H9 (cell line): ENCODE results near the gene ADGRA1. TPM values are rescaled to one million over a fixed set of nuclear protein-coding genes. Genes with fewer than 3 reads are reported as not detected.

Experiments used
- DNase-seq: peaks from one replicate; pipeline ENCODE4 v3.0.0-alpha.2; 2017
- H2AFZ ChIP-seq: one replicate; pipeline ENCODE4 v1.6.1; 2013; ENCODE audit warnings: mild to moderate bottlenecking, low read length, control low read depth, moderate library complexity
- H2AK5ac ChIP-seq: 2 replicates; pipeline ENCODE4 v1.6.1; 2013; ENCODE audit warnings: low read length, control low read depth, mixed read lengths; ENCODE audit not compliant: insufficient read length
- H2BK120ac ChIP-seq: one replicate; pipeline ENCODE4 v1.6.1; 2013; ENCODE audit warnings: low read depth, mild to moderate bottlenecking, low read length, control low read depth, inconsistent platforms; ENCODE audit not compliant: poor library complexity, severe bottlenecking
- H2BK12ac ChIP-seq: 2 replicates; pipeline ENCODE4 v1.6.1; 2013; ENCODE audit warnings: low read length, control low read depth, mixed read lengths, low read depth; ENCODE audit not compliant: insufficient read length
- H2BK15ac ChIP-seq: 2 replicates; pipeline ENCODE4 v1.6.1; 2013; ENCODE audit warnings: low read depth, low read length, control low read depth
- H2BK20ac ChIP-seq: one replicate; pipeline ENCODE4 v1.6.1; 2013; ENCODE audit warnings: low read depth, mild to moderate bottlenecking, low read length, control low read depth, inconsistent platforms; ENCODE audit not compliant: poor library complexity, severe bottlenecking
- H2BK5ac ChIP-seq: 2 replicates; pipeline ENCODE4 v1.6.1; 2013; ENCODE audit warnings: low read length, control low read depth, mixed read lengths; ENCODE audit not compliant: insufficient read length
- H3K14ac ChIP-seq: 2 replicates; pipeline ENCODE4 v1.6.1; 2013; ENCODE audit warnings: low read length, control low read depth; ENCODE audit not compliant: insufficient read depth
- H3K18ac ChIP-seq: 2 replicates; pipeline ENCODE4 v1.6.1; 2013; ENCODE audit warnings: low read depth, mild to moderate bottlenecking, mixed read lengths, low read length, control low read depth; ENCODE audit not compliant: insufficient read length
- H3K23ac ChIP-seq: 2 replicates; pipeline ENCODE4 v1.6.1; 2013; ENCODE audit warnings: low read length, control low read depth, mixed read lengths, low read depth; ENCODE audit not compliant: insufficient read length
- H3K23me2 ChIP-seq: 2 replicates; pipeline ENCODE4 v1.6.1; 2013; ENCODE audit warnings: low read depth, mild to moderate bottlenecking, mixed read lengths, low read length, control low read depth; ENCODE audit not compliant: insufficient read length, poor library complexity, severe bottlenecking
- H3K27ac ChIP-seq: 2 replicates; pipeline ENCODE4 v1.5.1; 2013; ENCODE audit warnings: low read length, control low read depth, mixed read lengths, low read depth; ENCODE audit not compliant: insufficient read length
- H3K27me3 ChIP-seq: 2 replicates; pipeline ENCODE4 v1.6.1; 2013; ENCODE audit warnings: low read length, control low read depth, inconsistent platforms; ENCODE audit not compliant: insufficient read depth
- H3K4ac ChIP-seq: 2 replicates; pipeline ENCODE4 v1.6.1; 2013; ENCODE audit warnings: low read depth, mild to moderate bottlenecking, control low read depth, inconsistent platforms, low read length, moderate library complexity
- H3K4me1 ChIP-seq: 2 replicates; pipeline ENCODE4 v1.6.1; 2013; ENCODE audit warnings: low read length, control low read depth, inconsistent platforms; ENCODE audit not compliant: insufficient read depth
- H3K4me2 ChIP-seq: 2 replicates; pipeline ENCODE4 v1.6.1; 2013; ENCODE audit warnings: low read length, control low read depth, mixed read lengths; ENCODE audit not compliant: insufficient read length, insufficient read depth
- H3K56ac ChIP-seq: 2 replicates; pipeline ENCODE4 v1.6.1; 2013; ENCODE audit warnings: low read depth, mild to moderate bottlenecking, mixed read lengths, low read length, control low read depth; ENCODE audit not compliant: insufficient read length
- H3K79me1 ChIP-seq: 2 replicates; pipeline ENCODE4 v1.6.1; 2013; ENCODE audit warnings: low read depth, mild to moderate bottlenecking, moderate library complexity, low read length, control low read depth, inconsistent platforms; ENCODE audit not compliant: insufficient read depth, poor library complexity, severe bottlenecking
- H3K79me2 ChIP-seq: 2 replicates; pipeline ENCODE4 v1.6.1; 2013; ENCODE audit warnings: low read length, control low read depth, inconsistent platforms; ENCODE audit not compliant: insufficient read depth
- H3K9ac ChIP-seq: 2 replicates; pipeline ENCODE4 v1.6.1; 2013; ENCODE audit warnings: low read length, control low read depth, mixed read lengths; ENCODE audit not compliant: insufficient read length; ENCODE audit errors: extremely low read depth
- H3K9me3 ChIP-seq: one replicate; pipeline ENCODE4 v1.6.1; 2013; ENCODE audit warnings: low read depth, low read length, inconsistent platforms; ENCODE audit not compliant: control insufficient read depth
- H3T11ph ChIP-seq: one replicate; pipeline ENCODE4 v1.6.1; 2013; ENCODE audit warnings: mild to moderate bottlenecking, low read length, control low read depth, inconsistent platforms
- H4K20me1 ChIP-seq: one replicate; pipeline ENCODE4 v1.6.1; 2013; ENCODE audit not compliant: control insufficient read depth, insufficient read length, insufficient read depth
- H4K5ac ChIP-seq: 2 replicates; pipeline ENCODE4 v1.6.1; 2013; ENCODE audit warnings: low read depth, mild to moderate bottlenecking, mixed read lengths, low read length, control low read depth; ENCODE audit not compliant: insufficient read length
- H4K8ac ChIP-seq: replicated peaks from 2 replicates; pipeline ENCODE4 v1.6.1; 2013; ENCODE audit warnings: low read length, control low read depth, mixed read lengths, low read depth; ENCODE audit not compliant: insufficient read length
- H4K91ac ChIP-seq: 2 replicates; pipeline ENCODE4 v1.6.1; 2013; ENCODE audit warnings: low read depth, mild to moderate bottlenecking, moderate library complexity, mixed read lengths, low read length, control low read depth; ENCODE audit not compliant: insufficient read length
- H3K27ac Mint-ChIP-seq, 3 experiments: 2 replicates in 2 of 3; 3 replicates in 1 of 3; pipeline ENCODE4 v1.8.0; 2020 to 2021; ENCODE audit warnings: mixed read lengths in 3 of 3, mild to moderate bottlenecking in 1 of 3, moderate library complexity in 1 of 3
- H3K27me3 Mint-ChIP-seq: 2 replicates; pipeline ENCODE4 v1.8.0; 2021; ENCODE audit warnings: low read depth, mild to moderate bottlenecking, moderate library complexity, mixed read lengths
- H3K36me3 Mint-ChIP-seq, 3 experiments: 2 replicates in 2 of 3; 3 replicates in 1 of 3; pipeline ENCODE4 v1.8.0; 2020 to 2021; ENCODE audit warnings: low read depth in 3 of 3, mixed read lengths in 3 of 3; ENCODE audit not compliant: insufficient read depth in 1 of 3
- H3K4me1 Mint-ChIP-seq, 2 experiments: 2 replicates each; pipeline ENCODE4 v1.8.0; 2020; ENCODE audit warnings: mixed read lengths in 2 of 2
- H3K4me3 Mint-ChIP-seq, 2 experiments: 2 replicates in 1 of 2; 3 replicates in 1 of 2; pipeline ENCODE4 v1.8.0; 2020 to 2021; ENCODE audit warnings: mild to moderate bottlenecking in 2 of 2, mixed read lengths in 2 of 2, moderate library complexity in 1 of 2
- H3K9me3 Mint-ChIP-seq, 2 experiments: 2 replicates in 1 of 2; 3 replicates in 1 of 2; pipeline ENCODE4 v1.8.0; 2020; ENCODE audit warnings: mild to moderate bottlenecking in 2 of 2, mixed read lengths in 2 of 2, moderate library complexity in 1 of 2
- CTCF ChIP-seq: fragments of 200-600 bp; sonication (generic); conservative IDR thresholded peaks from 3 replicates; pipeline ENCODE4 v1.8.0; 2021; ENCODE audit warnings: antibody characterized with exemption, mild to moderate bottlenecking
- WGBS: extraction: QIAGEN DNeasy Blood & Tissue Kit; methylation state at CpG from one replicate; pipeline ENCODE4 v1.1.7; 2013; ENCODE audit warnings: missing lambda C conversion rate, low lambda C conversion rate, mixed read lengths; ENCODE audit not compliant: insufficient read length; ENCODE audit errors: extremely low coverage; 5-methylcytosine and 5-hydroxymethylcytosine counted together
- total RNA-seq: library from RNA; stranded (reverse); gene quantifications from 2 replicates; pipeline ENCODE4 v1.2.1, GENCODE V29; 2021

The ADGRA1 gene
- total RNA-seq, 1 experiment from 2014 or later, result 0.11 TPM

GRCh38 chr10:133048266-133048665, 39.5 kb upstream of the ADGRA1 start:
- Histone ChIP-seq H2BK12ac (no peak overlapping the region), H3K4me1 (no peaks in the 10 kb centered on the region), H3K23ac (no peak overlapping the region), H2BK15ac (no peak overlapping the region), H2BK20ac (no peak overlapping the region), H4K20me1 (no peaks in the 10 kb centered on the region), H4K8ac (no peak overlapping the region), H3K9me3 (no peaks in the 10 kb centered on the region), H3K27me3 (no peaks in the 10 kb centered on the region), H2AK5ac (no peak overlapping the region), H3K79me2 (no peaks in the 10 kb centered on the region), H2BK5ac (no peak overlapping the region), H3K4me2 (no peak overlapping the region), H3K18ac (no peak overlapping the region), H3K27ac (no peak overlapping the region), H3K4ac (no peak overlapping the region), H3K9ac (no peak overlapping the region), H3K14ac (no peak overlapping the region; the same call in 1 of the 2 replicates), H4K91ac (no peak overlapping the region), H3K23me2 (no peaks in the 10 kb centered on the region), H3T11ph (no peak overlapping the region), H3K79me1 (no peaks in the 10 kb centered on the region), H3K56ac (no peak overlapping the region), H2BK120ac (no peak overlapping the region), H4K5ac (no peak overlapping the region), H2AFZ (no peak overlapping the region)
- WGBS, result no CpG with 5 or more reads among the region's 13 CpGs
- Mint-ChIP-seq H3K27me3 (no peaks in the 10 kb centered on the region; the same call in 1 of the 2 replicates), H3K4me3 (no peak overlapping the region), H3K9me3 (no peaks in the 10 kb centered on the region), H3K4me1 (peaks cover 7 to 11% of the 10 kb centered on the region in 2 experiments), H3K36me3 (no peaks in the 10 kb centered on the region), H3K27ac (no peak overlapping the region)
- no peak for TF ChIP-seq CTCF
- DNase-seq, result no peak
